GM23338 (cell line): ENCODE data around the gene SPSB4.

ENCODE experiments used
- CREB1 ChIP-seq: fragments of 250-450 bp; sonication (Bioruptor Pico); IDR thresholded peaks from 2 replicates; pipeline ENCODE4 v1.5.0; 2020; ENCODE audit warnings: low read depth, mild to moderate bottlenecking, moderate library complexity
- ETS1 ChIP-seq: IDR thresholded peaks from 2 replicates; pipeline ENCODE4 v1.6.1; 2016; ENCODE audit warnings: antibody characterized with exemption
- EZH2 ChIP-seq: fragments of 200-600 bp; sonication (generic); IDR thresholded peaks from one replicate; pipeline ENCODE4 v1.8.0; 2017; ENCODE audit warnings: antibody characterized with exemption, mild to moderate bottlenecking, low read depth; ENCODE audit not compliant: unreplicated experiment
- EZH2phosphoT487 ChIP-seq: fragments of 200-600 bp; sonication (generic); IDR thresholded peaks from one replicate; pipeline ENCODE4 v1.8.1; 2018; ENCODE audit warnings: antibody characterized with exemption; ENCODE audit not compliant: unreplicated experiment
- JUNB ChIP-seq: IDR thresholded peaks from one replicate; pipeline ENCODE4 v1.6.1; 2016; ENCODE audit warnings: antibody characterized with exemption; ENCODE audit not compliant: unreplicated experiment
- NANOG ChIP-seq: IDR thresholded peaks from 2 replicates; pipeline ENCODE4 v1.6.1; 2016; ENCODE audit warnings: antibody characterized with exemption, borderline replicate concordance
- POLR2AphosphoS5 ChIP-seq: IDR thresholded peaks from 2 replicates; pipeline ENCODE4 v1.6.1; 2016; ENCODE audit warnings: antibody characterized with exemption, low read depth
- REST ChIP-seq: IDR thresholded peaks from one replicate; pipeline ENCODE4 v1.6.1; 2018; ENCODE audit warnings: antibody characterized with exemption; ENCODE audit not compliant: unreplicated experiment
- ZNF114 ChIP-seq: fragments of 250-450 bp; sonication (Bioruptor Pico); IDR thresholded peaks from 2 replicates; pipeline ENCODE4 v1.5.0; 2020; ENCODE audit warnings: mild to moderate bottlenecking, moderate library complexity
- ZNF331 ChIP-seq: fragments of 250-450 bp; sonication (Bioruptor Pico); IDR thresholded peaks from 2 replicates; pipeline ENCODE4 v1.5.0; 2020; ENCODE audit warnings: low read depth, mild to moderate bottlenecking, moderate library complexity
- TF ChIP-seq, protein P1 (sequence below), 2 experiments: fragments of 200-600 bp in 1 of 2; sonication (generic) in 1 of 2; conservative IDR thresholded peaks; 2 replicates each; pipeline versions ENCODE4 v1.5.1 to v1.6.1; 2016 to 2017; ENCODE audit warnings: antibody characterized with exemption in 2 of 2, low read depth in 2 of 2, mild to moderate bottlenecking in 2 of 2, moderate library complexity in 1 of 2
- TF ChIP-seq, protein P2 (sequence below): fragments of 250-450 bp; sonication (Bioruptor Pico); IDR thresholded peaks from 2 replicates; pipeline ENCODE4 v1.5.0; 2020; ENCODE audit warnings: mild to moderate bottlenecking, moderate library complexity

- TF ChIP-seq EZH2 (no peak), ETS1 (no peak), REST (no peak), JUNB (no peak), POLR2AphosphoS5 (no peak), CREB1 (CRISPR knock-in tag) (no peak), EZH2phosphoT487 (no peak), ZNF331 (CRISPR knock-in tag) (no peak), ZNF114 (CRISPR knock-in tag) (no peak), NANOG (no peak)
- TF ChIP-seq, protein P1, sequence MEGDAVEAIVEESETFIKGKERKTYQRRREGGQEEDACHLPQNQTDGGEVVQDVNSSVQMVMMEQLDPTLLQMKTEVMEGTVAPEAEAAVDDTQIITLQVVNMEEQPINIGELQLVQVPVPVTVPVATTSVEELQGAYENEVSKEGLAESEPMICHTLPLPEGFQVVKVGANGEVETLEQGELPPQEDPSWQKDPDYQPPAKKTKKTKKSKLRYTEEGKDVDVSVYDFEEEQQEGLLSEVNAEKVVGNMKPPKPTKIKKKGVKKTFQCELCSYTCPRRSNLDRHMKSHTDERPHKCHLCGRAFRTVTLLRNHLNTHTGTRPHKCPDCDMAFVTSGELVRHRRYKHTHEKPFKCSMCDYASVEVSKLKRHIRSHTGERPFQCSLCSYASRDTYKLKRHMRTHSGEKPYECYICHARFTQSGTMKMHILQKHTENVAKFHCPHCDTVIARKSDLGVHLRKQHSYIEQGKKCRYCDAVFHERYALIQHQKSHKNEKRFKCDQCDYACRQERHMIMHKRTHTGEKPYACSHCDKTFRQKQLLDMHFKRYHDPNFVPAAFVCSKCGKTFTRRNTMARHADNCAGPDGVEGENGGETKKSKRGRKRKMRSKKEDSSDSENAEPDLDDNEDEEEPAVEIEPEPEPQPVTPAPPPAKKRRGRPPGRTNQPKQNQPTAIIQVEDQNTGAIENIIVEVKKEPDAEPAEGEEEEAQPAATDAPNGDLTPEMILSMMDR (conservative IDR thresholded peaks at IDR 0.05; ENCODE audit: low read depth in 2 of 2), result no peak
- TF ChIP-seq, protein P2, sequence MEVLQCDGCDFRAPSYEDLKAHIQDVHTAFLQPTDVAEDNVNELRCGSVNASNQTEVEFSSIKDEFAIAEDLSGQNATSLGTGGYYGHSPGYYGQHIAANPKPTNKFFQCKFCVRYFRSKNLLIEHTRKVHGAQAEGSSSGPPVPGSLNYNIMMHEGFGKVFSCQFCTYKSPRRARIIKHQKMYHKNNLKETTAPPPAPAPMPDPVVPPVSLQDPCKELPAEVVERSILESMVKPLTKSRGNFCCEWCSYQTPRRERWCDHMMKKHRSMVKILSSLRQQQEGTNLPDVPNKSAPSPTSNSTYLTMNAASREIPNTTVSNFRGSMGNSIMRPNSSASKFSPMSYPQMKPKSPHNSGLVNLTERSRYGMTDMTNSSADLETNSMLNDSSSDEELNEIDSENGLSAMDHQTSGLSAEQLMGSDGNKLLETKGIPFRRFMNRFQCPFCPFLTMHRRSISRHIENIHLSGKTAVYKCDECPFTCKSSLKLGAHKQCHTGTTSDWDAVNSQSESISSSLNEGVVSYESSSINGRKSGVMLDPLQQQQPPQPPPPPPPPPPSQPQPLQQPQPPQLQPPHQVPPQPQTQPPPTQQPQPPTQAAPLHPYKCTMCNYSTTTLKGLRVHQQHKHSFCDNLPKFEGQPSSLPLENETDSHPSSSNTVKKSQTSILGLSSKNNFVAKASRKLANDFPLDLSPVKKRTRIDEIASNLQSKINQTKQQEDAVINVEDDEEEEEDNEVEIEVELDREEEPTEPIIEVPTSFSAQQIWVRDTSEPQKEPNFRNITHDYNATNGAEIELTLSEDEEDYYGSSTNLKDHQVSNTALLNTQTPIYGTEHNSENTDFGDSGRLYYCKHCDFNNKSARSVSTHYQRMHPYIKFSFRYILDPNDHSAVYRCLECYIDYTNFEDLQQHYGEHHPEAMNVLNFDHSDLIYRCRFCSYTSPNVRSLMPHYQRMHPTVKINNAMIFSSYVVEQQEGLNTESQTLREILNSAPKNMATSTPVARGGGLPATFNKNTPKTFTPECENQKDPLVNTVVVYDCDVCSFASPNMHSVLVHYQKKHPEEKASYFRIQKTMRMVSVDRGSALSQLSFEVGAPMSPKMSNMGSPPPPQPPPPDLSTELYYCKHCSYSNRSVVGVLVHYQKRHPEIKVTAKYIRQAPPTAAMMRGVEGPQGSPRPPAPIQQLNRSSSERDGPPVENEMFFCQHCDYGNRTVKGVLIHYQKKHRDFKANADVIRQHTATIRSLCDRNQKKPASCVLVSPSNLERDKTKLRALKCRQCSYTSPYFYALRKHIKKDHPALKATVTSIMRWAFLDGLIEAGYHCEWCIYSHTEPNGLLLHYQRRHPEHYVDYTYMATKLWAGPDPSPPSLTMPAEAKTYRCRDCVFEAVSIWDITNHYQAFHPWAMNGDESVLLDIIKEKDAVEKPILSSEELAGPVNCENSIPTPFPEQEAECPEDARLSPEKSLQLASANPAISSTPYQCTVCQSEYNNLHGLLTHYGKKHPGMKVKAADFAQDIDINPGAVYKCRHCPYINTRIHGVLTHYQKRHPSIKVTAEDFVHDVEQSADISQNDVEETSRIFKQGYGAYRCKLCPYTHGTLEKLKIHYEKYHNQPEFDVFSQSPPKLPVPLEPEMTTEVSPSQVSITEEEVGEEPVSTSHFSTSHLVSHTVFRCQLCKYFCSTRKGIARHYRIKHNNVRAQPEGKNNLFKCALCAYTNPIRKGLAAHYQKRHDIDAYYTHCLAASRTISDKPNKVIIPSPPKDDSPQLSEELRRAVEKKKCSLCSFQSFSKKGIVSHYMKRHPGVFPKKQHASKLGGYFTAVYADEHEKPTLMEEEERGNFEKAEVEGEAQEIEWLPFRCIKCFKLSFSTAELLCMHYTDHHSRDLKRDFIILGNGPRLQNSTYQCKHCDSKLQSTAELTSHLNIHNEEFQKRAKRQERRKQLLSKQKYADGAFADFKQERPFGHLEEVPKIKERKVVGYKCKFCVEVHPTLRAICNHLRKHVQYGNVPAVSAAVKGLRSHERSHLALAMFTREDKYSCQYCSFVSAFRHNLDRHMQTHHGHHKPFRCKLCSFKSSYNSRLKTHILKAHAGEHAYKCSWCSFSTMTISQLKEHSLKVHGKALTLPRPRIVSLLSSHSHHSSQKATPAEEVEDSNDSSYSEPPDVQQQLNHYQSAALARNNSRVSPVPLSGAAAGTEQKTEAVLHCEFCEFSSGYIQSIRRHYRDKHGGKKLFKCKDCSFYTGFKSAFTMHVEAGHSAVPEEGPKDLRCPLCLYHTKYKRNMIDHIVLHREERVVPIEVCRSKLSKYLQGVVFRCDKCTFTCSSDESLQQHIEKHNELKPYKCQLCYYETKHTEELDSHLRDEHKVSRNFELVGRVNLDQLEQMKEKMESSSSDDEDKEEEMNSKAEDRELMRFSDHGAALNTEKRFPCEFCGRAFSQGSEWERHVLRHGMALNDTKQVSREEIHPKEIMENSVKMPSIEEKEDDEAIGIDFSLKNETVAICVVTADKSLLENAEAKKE (CRISPR knock-in tag), result no peak
Measured at GRCh38 chr3:141096981-141097380, 45.8 kb downstream of the SPSB4 start.
